Activated CD4-positive, alpha-beta T cell treated with anti-CD3 and anti-CD28 coated beads, Interleukin-2, amount 50 U/mL, for 4 hours (primary cell): Measurements from ENCODE around the gene OR5H14.
"Not testable (repeated sequence)": the region's sequence is repeated elsewhere in the genome, so short reads cannot be mapped to it uniquely, and the experiment has no call there.

Source experiments
- DNase-seq, 2 experiments: peaks; one replicate each; pipeline ENCODE4 v3.0.0-alpha.2; 2020

The OR5H14 gene

GRCh38 chr3:98147179-98147578 lies at the start of gene OR5H14:
Gene OR5H14 (plus strand): TSS chr3:98147479. CDS start chr3:98149386, 1,907 bp downstream.
- no peak for DNase-seq

- DNase-seq, result no peak
Observed at GRCh38 chr3:98099848-98100247, 47.4 kb upstream of the OR5H14 start.

GRCh38 chr3:98108162-98108561 lies 39.1 kb upstream of the OR5H14 start:
- no peak for DNase-seq

DNA sequence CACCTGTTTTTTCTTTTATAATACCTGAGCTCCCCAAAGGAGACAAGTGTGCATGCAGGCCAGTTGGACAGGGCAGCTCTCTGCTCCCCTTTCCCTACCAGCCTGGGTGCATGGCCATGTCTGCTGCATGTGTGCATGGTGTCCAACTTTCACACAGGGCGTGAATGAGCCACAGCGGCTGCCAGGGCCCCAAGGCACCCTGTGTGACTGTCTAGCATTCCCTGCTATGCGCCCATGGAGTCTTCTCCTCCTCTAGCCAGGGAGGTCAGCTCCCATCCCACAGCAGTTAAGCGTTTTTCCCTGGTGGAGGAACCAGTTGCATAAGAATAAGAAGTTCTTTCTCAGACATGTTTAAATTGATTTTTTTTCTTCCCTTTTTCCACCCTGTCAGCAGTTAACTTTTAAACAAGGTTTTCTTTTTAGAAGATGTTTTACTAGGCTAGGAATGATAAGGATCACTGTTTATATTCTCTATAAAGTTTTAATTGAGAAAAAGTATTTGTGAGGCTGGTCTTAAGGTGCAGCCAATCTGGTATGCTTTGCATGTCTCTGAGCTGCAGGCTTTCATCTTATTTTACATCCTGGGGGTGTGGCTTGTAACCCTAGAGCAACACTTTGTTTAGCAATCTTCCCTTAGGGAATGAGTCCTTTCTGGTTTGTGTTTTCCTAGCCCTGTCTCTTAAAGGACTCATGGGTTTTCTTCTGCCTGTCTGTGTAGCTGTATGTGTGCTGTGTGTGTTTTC lies 37.3 kb upstream of the OR5H14 start:
- DNase-seq, result no peak

- DNase-seq, result no peak
Observed at GRCh38 chr3:98110550-98110908, 36.8 kb upstream of the OR5H14 start.

DNA sequence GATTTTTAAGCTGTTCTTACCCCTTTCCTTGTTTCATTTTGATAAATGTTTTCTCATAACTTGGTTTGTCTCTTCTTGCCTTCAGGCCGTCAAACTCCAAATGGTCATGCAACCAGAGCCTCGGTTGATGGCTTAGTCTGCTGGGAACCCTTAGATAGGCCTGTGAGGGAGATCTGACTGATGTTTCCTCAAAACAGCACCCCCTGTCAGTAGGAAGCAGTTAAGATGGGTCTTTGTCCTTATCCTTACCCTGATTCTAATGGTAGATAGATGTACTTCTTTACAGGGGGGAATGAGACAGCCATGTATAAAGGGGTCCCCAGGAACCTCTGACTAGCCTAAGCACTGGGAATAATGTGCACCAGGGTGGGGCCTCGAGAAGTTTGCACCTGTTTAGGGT lies 33.0 kb upstream of the OR5H14 start:
- no peak for DNase-seq

GRCh38 chr3:98115717-98116116 lies 31.6 kb upstream of the OR5H14 start:
- DNase-seq, result no peak

GRCh38 chr3:98130421-98130820 lies 16.9 kb upstream of the OR5H14 start, which contains the start of gene OR5H1:
Gene OR5H1 (plus strand): TSS chr3:98130721. CDS start chr3:98132698, 1,977 bp downstream.
- no peak for DNase-seq

- no peak for DNase-seq
Observed at GRCh38 chr3:98136631-98137030, 10.6 kb upstream of the OR5H14 start.

DNA sequence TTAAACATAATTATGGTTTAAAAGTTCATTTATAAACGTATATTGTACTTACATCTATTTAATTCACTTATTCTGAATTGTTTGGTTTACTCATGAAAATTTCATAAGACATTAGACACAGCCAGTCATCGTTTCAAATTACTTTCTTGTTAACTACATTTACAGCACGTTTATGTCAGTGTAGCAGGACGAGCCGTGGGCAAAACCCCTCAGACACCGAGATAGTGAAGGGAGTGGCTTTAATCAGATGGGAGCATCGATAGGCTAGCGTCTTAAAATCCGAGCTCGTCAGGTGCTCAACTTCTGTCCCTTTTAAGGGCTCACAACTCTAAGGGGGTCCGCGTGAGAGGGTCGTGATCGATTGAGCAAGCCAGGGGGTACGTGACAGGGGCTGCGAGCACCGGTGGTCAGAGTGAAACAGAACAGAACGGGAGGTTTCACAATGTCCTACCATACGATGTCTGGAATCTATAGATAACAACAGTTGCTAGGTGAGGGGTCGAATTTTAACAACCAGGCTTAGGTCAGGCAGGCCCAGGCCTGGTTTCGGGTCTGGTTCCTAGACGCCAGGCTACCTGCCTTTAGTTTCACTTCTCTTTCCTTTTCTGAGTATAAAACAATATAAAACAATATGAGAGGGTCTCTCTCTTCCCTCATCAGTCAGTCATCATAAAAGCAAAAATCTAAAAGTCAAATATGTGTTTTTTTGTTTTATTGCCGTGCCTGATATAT lies 9.3 kb upstream of the OR5H14 start:
- DNase-seq, result not testable (repeated sequence)

DNA sequence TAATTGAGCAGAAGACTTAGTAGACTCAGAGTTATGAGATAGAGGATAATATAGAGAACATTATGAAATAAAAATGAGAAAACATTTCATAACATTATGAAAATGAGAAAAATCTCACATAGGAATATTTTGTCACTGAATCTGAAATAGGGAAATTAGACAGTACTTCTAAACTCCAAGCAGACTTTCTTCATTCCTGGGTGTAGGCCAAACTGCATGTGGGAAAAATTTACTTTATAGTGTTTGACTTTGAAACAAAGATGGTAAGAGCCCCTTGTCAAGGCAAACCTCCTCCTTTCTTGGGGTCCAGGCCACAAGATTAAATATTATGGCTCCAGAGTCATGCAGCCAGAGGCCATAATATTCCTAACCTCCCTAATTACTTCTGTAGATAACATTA lies 6.7 kb upstream of the OR5H14 start:
- DNase-seq, result no peak

DNA sequence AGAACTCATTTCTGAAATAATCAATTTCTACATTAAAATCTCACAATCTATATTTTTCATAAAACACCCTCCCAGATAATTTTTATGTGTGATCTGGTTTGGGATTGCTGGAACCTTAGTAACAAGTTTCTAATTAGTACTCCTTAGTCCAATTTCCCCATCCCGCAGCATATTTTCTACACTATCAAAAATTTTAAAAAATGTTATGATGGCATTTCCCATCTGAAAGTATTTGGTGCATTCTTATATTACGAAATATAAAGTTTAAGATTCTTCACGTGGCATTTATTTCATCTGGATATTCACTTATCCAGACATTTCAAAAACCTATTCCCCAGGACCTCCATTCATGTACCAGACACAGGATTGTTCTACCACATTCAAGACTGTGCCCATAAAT lies 1.5 kb downstream of the OR5H14 start:
- no peak for DNase-seq

DNA sequence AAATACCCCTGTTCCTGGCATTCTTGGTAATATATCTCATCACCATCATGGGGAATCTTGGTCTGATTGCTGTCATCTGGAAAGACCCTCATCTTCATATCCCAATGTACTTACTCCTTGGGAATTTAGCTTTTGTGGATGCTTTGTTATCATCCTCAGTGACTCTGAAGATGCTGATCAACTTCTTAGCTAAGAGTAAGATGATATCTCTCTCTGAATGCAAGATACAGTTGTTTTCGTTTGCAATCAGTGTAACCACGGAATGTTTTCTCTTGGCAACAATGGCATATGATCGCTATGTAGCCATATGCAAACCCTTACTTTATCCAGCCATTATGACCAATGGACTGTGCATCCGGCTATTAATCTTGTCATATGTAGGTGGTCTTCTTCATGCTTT lies 2.2 kb downstream of the OR5H14 start:
- not testable (repeated sequence) for DNase-seq

- DNase-seq, result no peak
Observed at GRCh38 chr3:98151241-98151640, 4.0 kb downstream of the OR5H14 start.

DNA sequence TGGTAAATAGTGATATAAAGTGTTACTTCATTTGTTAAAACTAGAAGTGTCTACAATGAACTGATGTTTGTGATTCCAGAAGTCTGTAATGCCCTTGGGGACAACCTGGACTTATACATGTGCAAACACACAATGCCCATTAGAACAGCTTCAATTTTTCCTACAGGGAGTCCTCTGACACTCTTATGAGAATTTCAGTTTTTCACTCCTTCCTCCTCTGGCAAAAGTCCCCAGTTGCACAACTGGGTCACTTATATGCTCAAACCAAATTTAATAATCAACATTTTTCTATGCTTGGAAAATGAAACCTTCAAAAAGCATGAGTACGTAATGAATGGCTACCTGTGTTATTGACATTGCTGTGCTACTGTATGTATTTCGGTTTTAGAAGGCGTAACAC lies 19.1 kb downstream of the OR5H14 start, which contains the start of gene OR5H15:
TSS of gene OR5H15 (plus strand) at position 301 of the 400 bp plus-strand sequence. CDS start 2,004 bp downstream, outside the sequence.
- no peak for DNase-seq

GRCh38 chr3:98171071-98171470 lies 23.8 kb downstream of the OR5H14 start:
- no peak for DNase-seq

DNA sequence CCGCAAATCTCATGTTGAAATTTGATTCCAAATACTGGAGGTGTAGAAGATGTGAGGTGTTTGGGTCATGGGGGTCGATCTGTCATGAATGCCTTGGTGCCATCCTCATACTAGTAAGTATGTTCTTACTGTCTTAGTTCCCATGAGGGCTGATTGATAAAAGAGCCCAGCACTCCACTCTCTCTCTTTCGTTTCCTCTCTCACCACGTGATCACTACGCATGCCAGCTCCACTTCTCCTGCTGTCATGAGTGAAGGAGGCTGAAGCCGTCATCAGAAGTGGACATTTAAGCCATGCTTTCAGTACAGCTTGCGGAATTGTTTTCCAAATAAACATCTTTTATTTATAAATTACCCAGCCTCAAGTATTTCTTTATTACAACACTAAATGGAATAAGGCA lies 25.3 kb downstream of the OR5H14 start:
- DNase-seq, result no peak

DNA sequence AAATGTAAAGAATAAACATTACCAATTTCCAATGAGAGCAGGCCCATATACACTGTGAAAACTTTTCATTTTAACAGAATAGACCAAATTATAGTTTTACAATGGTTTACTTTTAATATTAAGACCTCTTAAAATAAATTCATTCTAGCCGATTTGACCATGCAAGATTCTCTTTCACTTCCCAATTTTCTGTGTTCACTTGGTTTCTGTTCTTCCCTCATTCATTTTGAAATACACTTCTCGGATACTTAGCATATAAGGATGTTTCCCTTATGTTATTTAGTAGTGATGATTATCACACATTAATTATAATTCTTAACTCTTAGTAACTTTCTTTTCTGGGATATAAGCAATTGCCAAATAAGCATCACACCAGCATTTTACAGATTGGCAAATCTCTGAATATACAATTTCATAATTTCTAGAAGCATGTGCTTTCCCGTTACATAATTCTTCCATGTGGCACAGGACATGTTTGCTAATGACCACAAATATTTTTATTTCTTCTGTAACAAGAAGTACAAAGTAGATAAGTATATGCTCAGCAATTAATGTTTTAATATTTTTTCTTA lies 33.1 kb downstream of the OR5H14 start:
- no peak for DNase-seq

DNA sequence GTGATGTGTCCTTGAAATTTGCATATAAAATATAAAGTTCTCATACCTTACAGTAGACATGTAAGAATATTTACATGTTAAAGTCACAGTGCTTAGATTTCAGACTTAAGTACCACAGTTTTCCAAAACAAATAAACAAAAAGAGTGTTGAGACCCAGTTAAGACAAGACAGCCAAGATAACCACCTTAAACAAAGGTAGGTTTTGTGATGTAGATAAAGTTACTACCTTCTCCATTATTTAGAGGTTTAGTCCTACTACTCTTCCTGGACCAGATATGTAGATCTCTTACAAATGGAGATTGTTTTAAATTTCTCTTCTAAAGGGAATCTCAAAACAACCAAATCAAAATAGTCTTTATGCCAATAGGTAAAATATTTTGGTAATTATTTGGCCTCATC lies 34.9 kb downstream of the OR5H14 start:
- DNase-seq, result no peak

- no peak for DNase-seq
Observed at GRCh38 chr3:98185180-98185579, 37.9 kb downstream of the OR5H14 start.

GRCh38 chr3:98188545-98188944 lies 41.3 kb downstream of the OR5H14 start:
- DNase-seq, result no peak

- not testable (repeated sequence) for DNase-seq
Observed at GRCh38 chr3:98190911-98191310, 43.6 kb downstream of the OR5H14 start.

- DNase-seq, result not testable (repeated sequence)
Observed at GRCh38 chr3:98196293-98196692, 49.0 kb downstream of the OR5H14 start.

GRCh38 chr3:98199020-98199419 lies 51.7 kb downstream of the OR5H14 start:
- no peak for DNase-seq
